ENCODE results near the gene CHRND. TPM values are rescaled to one million over a fixed set of nuclear protein-coding genes. Genes with fewer than 3 reads are reported as not detected.

CHRND gene
- polyA plus RNA-seq (ENCODE audit: insufficient read length in 3 of 3), result 1 to 10 TPM in 1 of 3 donors, under 1 TPM in 2; 0.47 to 1.2 (median 0.71) TPM
- long read RNA-seq, donor 1, result 0 reads
- long read RNA-seq, donor 2, result 0 reads
- long read RNA-seq, donor 3, partial matches to known transcripts, result 0 of 1 reads
- long read RNA-seq, donor 3, other reads (novel, unspliced or antisense), result 0 of 1 reads
- long read RNA-seq, donor 4, result 0 reads
- long read RNA-seq, donor 5, result 0 reads
- long read RNA-seq, donor 6, result 0 reads
- long read RNA-seq, donor 7, partial matches to known transcripts, result 0 of 1 reads
- long read RNA-seq, donor 7, other reads (novel, unspliced or antisense), result 0 of 1 reads
- long read RNA-seq, donor 8, result 0 reads
- long read RNA-seq, donor 9, result 0 reads
- long read RNA-seq, donor 10, result 0 reads
- long read RNA-seq, donor 11, result 0 reads
- long read RNA-seq, donor 12, result 0 reads
- long read RNA-seq, donor 13, result 0 reads
- long read RNA-seq, donor 14, result 0 reads
- long read RNA-seq, donor 15, partial matches to known transcripts, result 0 of 1 reads
- long read RNA-seq, donor 15, other reads (novel, unspliced or antisense), result 0 of 1 reads
- long read RNA-seq, donor 16, result 0 reads

DNA sequence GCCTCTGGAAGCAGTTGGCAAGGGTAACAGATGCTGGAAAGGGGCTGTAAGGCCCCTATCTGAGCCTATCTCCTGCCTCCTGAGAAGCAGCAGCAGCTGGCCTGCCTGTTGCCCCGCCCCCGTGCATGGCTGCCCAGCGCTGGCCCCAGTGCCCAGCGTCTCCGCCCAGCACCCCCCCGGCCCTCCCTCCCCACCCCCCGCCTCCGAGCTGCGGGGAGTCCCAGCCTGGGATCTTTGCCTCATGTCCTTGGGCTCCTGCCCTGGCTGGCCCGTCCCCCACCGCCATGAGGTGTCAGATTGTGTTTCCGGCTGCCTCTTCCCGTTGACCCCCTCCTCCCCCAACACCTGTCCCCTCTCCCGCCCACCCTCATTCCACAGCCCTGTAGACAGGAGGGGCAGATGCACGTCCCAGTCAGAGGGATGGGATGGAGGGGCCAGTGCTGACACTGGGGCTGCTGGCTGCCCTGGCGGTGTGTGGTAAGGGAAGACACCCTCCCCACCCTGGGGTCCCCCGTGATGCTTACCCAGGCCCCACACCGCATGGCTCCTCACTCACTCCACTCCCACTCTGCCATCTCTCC, at the start of gene CHRND:
Gene CHRND (plus strand): TSS at position 370 of the 581 bp plus-strand sequence. CDS start 56 bp downstream, at position 426.
- DNase-seq, result no peak

DNA sequence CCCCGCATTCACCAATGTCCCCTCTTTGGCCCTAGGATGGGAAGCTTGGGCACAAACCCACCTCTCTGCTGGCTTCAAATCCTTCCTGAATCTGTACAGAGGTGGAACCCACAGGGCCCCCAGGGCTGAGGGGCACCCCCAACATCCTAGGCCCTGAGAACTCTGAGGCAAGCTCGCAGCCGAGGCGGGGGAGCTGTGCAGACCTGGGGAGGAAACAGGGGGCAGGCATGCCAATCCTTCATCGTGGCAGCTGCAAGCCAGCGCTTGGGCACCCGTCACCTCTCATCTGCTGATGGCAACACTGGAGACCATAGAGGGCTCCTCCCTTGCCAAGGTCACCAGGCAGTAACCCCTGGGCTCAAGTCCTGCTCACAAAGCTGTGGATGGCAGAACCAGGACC, 49.2 kb upstream of the CHRND start:
- DNase-seq, result no peak

DNA sequence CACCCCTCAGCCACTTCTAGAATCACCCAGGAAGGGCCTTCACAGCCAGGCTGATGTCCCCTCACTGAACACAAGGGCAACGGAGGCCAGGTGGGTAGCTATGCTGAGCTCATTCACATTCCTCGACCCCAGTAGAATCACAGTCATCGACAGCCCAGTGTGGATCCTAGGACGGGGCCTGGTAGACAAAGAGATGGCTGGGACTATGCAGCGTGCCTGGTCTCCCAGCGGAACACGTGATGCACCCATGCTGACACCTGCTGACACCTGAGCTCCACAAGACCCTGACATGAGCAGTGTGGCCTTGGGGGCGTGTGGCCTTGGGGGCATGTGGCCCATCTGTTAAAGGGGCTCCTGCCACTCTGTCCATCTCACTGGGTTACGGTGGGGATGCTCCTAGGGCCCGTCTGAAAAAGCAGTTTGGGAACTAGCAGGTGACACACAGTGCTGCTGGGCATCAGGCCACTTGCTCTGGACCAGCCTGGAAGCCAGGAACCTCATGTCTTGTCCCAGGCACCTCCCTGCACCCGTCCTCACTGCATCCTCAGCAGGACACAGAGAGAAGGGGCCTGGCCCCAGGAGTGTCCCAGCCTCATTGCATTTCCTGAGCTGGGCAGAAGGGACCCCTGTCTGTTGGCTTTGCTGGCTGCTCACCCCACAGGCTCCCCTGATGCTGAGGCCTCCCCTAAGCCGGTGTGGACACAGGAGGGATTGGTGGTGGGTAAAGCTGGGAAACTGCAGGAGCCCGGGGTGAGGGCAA, 48.0 kb upstream of the CHRND start:
- no peak for DNase-seq

DNA sequence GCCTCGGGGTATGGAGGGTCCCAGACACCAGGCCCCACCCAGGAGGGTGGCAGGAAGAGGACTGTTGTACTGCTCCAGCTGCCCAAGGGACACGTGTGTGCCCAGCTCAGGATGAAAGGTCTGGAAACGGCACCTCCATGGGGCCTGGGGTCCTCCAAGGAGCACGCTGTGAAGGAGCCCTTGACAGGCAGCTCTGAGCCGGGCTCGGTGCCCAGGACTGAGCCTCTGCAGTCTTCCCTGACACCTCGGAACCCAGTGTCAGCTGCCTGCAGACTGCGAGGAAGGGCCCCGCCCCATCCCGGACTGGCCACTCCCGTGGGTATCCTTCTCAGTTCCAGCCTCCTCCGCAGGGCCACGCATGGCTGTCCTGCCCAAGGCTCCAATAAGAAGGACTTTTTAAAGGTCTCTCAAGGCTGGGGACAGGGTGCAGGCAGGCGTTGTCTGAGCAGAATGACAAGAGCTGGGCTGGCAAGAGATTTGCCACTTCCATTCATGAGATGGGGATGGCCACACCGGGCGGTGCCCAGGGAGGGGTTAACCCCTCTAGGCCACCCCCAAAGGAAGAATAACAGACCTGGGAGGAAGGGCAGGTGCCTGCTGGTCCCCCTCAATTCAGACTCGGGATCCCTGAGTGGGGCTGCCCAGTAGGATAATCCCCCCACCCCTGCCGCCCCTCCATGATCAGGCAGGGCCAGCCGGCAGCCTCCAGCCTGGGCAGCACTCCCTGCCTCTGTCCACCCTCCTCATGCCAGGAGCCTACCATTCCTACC, 47.2 kb upstream of the CHRND start:
- no peak for DNase-seq

DNA sequence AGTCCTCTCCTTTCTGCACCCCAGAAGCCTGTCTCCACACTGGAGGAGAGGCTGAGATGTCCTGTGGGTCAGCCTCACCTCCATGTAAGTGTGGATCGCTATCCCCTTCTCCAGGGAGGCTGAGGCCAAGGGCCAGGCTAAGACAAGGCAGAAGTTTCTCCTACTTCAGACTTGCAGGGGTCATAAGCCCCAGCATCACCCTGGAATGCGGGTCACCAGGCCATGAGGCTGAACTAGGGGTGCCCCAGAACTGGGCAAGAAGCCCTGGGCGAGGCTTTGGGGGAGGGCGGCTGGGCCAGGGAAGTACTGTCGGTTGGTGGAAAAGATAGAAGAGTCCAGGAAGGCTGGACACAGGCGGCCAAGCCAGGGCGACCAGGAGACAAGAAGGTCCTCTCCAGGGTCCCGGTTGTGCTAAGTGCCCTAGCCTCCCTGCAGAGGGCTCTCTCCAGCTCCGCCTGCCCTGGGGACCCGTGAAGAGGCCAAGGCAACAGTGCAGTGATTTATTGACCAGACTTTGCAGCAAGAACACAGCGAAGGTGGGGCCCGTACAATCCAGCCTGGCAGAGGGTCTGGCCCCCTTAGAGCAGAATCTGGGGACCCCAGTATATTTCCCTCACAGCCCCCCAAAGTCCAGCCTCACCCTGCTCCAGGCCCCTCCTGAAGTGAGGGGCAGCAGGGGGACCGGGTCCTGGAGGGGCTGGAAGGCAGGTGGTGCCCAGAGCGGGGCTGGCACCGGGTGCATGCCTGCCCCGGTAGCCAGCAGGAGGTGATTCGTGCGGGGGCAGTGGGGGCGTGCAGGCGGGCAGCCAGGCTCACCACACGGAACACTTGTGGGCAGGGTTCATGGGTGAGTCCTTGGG, 46.4 kb upstream of the CHRND start:
- DNase-seq, result no peak

DNA sequence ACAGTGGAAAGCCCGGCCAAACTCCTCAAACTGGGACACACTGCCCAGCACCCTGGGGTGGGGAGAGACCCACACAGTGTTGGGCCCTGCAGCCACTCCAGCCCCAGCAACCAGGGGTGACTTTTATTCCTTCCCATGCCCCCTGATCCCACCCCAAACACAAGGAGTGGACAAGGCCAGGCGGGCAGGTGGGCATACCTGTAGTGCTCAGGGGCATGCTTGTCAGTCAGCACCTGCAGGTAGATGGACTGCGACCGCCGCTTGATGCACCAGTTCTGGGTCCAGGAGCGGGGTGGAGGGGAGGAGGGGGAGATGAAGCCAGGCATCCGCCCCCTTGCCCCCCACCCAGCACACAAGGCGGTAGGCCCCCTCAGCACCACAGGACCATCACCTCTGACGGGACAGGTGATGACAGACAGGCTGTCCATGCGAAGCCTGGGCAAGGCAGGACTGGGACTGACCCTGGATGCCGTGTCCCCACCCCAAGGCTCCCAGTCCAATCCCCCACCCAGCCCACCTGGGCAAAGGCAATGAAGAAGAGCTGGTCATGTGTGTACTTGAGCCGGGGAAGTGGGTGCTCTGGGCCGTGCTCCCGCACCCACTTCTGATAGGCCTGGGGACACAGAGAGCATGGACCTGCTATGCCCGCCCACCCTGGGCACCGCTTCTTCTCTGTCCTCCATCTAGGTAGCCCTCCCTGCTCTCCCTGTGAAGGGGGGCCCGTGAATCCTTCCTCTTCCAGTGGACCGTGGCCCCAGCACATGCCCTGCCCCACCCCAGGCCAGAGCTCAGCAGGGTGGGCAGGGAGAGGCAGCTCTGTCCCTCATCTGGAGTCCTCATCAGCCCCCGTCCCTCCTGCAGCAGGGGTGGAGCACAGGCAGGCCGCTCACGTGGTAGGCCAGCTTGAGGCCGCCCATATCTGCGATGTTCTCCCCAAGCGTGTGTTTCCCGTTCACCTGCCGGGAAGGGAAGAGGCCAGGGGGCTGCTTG, 45.5 kb upstream of the CHRND start:
- DNase-seq, result no peak

DNA sequence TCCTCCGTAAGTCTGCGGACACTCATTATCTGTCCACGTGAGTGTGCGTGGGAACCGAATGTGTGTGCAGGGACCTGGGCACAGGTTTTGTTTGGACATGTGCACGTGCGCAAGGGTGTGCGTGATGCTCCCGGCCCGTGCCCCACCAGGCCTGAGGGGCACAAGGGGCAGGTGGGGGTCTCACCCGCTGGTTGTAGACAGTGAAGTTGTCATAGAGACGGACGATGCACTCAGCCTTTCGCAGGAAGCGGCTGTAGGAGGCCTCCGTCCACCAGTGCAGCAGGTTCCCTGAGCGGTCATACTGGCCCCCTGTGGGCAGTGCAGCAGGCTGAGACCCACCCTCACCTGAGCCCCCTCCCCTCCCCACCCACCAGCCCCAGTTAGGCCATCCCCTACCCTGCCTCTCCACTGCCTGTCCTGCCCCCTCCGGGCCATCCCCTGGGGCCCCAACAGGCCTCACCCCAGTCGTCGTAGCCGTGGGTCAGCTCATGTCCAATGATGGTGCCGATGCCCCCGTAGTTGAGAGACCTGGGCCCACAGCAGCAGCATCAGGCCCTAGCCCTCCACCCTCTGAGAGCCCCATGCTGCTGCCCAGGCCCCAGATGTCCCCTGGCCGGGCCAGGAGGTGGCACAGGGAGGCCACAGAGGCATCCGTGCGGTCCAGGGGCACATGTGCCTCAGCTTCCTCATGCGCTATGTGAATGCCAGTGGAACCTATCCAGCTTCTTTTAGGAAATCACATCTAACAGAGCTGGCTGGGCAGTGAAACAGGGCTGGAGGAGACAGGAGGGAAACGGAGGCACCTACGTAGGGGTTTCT, 44.4 kb upstream of the CHRND start:
- no peak for DNase-seq

DNA sequence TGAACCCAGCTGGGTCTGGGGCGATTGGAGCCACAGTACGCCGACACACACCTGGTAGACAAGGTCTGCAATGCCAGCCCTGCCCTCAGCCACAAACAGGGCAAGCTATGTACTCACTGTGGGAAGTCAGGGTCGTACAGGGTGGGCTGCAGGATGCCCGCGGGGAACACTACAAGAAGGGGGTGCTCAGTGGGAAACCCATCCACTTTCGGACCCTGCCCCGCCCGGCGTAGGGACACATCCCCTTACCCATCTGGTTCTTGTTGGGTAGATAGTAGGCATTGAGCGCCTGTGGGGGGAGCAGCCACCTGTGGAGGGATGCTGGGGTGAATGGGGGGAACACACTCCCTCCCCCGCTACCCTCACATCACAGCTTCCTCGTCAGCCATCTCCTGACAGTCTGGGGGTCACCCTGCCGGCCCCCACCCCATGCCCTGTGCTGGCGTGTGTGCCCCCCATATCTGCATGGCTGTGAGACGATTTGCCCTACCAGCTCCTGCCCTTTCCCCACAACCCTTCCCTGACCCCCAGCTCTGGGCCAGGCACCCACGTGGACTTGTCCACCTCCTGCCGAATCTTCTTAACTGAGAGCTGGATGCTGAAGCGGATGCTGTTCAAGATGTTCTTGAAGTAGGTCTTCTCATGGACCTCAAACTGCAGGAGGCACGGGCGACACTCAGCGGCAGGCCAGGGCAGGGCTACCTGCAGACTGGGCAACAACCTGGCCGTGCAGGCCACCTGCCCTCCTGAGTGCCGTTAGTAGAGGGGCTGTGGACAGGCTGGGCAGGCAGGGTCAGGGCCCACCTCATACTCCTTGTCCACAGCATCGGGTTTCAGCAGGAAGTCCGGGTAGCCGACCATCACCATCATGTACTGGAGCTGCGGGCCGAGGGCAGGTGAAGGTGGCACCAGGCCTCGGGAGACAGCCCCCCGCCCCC, 43.4 kb upstream of the CHRND start:
- no peak for DNase-seq

DNA sequence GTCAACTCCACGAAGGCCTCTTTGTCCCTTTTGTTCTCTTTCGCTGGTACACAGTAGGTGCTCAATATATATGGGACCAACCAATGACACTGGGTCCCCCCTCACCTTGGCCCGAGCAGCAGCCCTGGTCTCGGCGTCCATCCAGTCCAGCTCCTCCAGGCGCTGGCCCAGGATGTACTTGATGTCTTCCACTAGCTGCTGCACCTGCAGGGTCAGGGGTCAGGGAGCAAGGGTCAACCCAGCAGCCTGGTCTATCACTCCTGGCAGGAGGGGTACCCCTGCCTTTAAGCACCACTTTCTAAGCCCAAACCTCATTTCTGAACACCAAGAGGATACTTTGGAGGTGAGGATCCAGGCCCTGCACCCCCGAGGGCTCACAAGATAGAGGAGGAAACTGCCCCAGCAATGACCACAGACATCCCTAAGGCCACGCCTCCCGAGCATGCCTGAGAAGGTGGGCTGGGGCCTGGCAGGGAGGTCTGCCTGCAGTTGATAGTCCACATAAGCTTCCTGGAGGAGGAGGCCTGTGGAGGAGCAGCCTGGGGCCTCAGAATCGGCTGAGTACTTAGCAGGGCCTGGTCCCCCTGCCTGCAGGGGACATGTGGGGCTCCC, 42.5 kb upstream of the CHRND start:
- no peak for DNase-seq

DNA sequence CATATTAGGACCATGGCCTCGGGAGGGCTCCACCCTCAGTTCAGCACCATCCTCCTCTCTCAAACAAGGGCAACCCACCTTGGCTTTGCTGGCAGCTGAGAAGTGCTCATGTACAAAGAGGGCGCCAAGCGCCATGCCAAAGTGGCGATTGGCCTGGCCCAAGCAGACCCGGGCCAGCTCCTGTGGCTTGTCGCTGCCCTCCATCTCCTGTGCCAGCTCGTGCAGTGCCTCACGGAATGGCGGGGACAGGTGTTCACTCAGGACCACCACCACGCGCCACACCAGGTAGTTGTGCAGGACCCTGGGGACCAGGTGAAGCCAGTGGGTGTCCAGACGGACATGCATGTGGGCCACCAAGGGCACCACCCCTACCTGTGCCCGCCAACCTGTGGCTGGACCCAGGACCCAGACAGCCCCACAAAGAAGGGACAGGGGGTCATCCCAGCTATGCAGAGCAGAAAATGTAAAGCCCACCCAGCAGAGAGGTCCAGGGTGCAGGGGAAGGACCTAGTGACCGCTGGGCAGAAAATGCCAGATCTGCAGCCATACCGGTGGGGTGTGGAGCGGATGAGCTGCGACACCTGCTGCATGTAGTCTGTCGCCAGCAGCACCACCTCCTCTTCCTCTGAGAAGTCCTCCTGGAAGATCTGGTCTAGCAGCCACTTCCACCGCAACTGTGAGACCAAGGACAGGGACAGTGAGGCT, 41.9 kb upstream of the CHRND start:
- no peak for DNase-seq

DNA sequence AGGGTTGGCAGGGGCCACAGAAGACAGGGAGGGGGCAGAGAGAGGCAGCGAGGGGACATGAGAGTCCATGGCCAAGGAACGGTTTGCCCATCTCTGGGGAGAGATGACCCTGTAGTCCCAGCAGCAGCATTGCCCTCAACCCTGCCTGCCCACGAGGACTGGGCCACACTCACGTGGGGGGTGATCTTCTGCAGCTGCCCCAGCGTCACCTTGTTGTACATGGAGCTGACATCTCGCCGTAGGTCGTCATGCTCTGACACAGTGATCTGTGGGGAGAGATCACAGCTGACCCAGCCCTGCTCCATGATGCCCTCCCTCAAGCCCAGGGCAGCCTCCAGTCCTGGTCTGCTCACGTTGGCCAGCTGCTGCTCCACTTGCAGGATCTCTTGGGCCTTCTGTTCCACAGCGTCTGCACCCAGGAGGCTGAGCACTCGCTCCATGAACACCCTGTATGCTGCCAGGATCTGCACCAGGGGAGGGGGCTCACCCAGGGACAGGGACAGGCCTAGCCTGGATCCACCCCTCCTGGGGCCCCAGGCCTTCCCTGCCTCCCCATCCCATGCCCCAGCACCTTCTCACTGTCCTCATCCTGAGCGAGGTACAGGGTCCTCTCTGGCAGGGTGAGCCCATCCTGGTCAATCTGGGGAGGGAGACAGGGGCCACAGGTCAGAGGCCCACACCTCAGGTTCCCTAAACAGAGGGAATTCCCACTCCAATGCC, 41.2 kb upstream of the CHRND start:
- no peak for DNase-seq

DNA sequence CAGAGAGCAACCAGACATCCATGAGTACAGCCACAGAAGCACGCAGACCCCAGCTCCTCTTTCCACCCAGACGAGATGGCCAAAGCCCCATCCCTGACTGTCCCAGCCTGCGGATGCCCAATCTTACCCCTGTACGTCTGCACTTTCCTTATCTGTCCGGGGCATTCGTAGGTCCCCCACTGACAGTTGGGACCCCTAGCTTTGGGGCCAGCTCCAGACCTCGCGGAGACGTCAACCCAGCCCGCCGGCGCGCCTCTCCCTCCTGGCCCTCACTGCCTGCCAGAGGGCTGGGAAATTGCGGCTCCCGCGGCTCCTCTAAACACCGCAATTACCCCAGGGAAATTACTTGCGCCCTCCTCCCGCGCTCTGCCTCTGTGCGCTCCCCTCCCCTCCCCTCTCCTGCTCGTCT, 40.6 kb upstream of the CHRND start:
- no peak for DNase-seq

DNA sequence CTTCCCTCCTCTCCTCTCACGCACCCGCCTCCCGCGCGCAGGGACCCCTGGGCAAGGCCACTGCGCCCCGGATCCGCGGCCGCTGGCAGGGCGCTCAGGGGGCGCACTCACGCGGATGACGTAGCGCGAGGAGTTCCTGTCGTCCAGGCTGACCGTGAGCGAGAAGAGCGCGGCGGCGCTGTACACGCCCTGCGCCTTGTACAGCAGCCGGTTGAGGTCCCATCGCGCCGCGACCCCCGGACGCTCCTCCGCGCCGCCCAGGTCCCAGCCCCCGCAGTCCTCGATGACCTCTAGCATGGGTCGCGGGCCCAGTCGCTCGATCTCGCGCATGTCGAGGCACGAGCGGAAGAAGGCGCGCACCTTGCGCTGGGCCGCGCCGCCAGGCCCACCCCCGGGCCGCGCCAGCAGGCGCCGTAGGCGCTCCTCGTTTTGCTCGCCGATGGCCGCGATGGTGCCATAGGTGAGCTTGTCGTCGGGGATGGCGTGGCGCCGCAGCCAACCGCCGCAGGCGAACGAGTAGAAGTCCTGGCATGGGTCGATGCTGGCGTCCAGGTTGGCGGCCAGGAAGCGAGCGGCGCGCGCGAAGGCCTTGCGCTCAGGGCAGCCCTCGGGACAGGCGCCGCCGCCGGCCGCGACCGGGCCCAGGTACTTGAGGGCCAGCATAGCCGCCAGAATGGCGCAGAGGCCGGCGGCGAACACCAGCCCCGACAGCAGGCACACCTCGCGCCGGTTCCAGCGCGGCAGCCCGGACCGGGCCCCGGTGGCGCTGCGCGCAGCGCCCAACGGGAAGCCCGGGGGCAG, 40.0 kb upstream of the CHRND start:
- DNase-seq, result no peak

DNA sequence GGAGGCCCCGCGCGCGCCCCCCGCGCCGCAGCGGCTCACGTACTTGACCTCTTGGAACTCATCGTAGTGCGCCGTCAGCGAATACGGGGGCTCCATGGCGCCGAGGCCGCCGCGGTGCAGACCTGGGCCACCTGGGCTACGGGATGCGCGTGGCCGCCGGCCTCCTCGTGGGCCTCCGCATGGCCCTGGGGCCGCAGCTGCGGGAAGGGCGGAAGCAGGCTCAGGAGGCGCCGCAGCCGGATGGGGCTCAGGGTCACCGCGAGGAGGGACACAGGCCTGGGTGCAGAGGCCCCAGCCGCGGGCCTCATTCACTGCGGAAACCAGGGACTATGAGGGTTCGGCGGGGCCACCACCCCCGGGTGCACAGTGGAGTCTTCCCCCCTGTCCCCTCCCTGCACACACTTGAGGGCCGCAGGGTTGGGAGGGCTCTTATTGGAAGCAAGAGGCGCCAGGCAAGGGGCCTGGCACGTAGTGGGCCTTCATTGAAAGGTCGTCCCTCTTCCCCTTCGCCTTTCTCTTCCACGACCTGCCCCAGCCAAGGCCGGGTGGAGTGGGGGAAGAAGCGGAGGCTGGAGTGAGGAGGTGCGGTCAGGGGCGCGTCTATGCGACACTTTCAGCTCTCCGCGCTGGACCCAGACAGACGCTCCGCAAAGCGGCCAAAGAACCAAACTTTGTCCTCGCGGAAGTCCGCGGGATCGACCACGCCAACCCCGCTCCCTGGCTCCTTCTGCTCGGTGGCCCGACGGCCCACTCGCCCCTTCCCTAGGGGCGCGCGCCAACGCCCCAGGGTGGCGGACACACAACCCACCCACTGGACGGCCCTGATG, 39.2 kb upstream of the CHRND start:
- no peak for DNase-seq
